Measurements from ENCODE around the gene CAV3. TPM values are rescaled to one million over a fixed set of nuclear protein-coding genes. Genes with fewer than 3 reads are reported as not detected.

CAV3 gene
- polyA plus RNA-seq, 3 donors: not detected

- no peaks in the 10 kb centered on the region for H3K79me2 ChIP-seq (ENCODE audit: insufficient read depth, low read length)
- Mint-ChIP-seq H3K27me3 (ENCODE audit: low read depth in 3 of 3) (peaks cover 9 to 14% (median 11%) of the 10 kb centered on the region in 3 donors), H3K4me1 (no peaks in the 10 kb centered on the region), H3K9me3 (no peaks in the 10 kb centered on the region), H3K27ac (no peak overlapping the region), H3K4me3 (no peak overlapping the region), H3K36me3 (no peaks in the 10 kb centered on the region)
- WGBS (ENCODE audit: insufficient coverage): 90% methylated on average over 3 of the region's 5 CpGs
- no peak overlapping the region for H2AFZ ChIP-seq (ENCODE audit: insufficient read depth, low read depth, low read length, poor library complexity, severe bottlenecking)
- H3K4me1 ChIP-seq (ENCODE audit: control insufficient read depth in 1 of 2, insufficient read depth in 2 of 2, low read length in 2 of 2): no peaks in the 10 kb centered on the region
- intact Hi-C loops (cut with micrococcal nuclease): no loop called here
- H3K36me3 ChIP-seq (replicated peaks in 1 of 2; ENCODE audit: control insufficient read depth in 1 of 2, insufficient read depth in 2 of 2, low read length in 2 of 2): no peaks in the 10 kb centered on the region
- no peaks in the 10 kb centered on the region for H3K9me3 ChIP-seq (replicated peaks in 1 of 2; ENCODE audit: control insufficient read depth in 1 of 2, insufficient read depth in 1 of 2, low read length in 2 of 2)
- peaks cover 2 to 7% of the 10 kb centered on the region in 2 donors for H3K27me3 ChIP-seq (ENCODE audit: control insufficient read depth in 2 of 2, insufficient read depth in 2 of 2, low read length in 2 of 2)
- TF ChIP-seq, protein P1, sequence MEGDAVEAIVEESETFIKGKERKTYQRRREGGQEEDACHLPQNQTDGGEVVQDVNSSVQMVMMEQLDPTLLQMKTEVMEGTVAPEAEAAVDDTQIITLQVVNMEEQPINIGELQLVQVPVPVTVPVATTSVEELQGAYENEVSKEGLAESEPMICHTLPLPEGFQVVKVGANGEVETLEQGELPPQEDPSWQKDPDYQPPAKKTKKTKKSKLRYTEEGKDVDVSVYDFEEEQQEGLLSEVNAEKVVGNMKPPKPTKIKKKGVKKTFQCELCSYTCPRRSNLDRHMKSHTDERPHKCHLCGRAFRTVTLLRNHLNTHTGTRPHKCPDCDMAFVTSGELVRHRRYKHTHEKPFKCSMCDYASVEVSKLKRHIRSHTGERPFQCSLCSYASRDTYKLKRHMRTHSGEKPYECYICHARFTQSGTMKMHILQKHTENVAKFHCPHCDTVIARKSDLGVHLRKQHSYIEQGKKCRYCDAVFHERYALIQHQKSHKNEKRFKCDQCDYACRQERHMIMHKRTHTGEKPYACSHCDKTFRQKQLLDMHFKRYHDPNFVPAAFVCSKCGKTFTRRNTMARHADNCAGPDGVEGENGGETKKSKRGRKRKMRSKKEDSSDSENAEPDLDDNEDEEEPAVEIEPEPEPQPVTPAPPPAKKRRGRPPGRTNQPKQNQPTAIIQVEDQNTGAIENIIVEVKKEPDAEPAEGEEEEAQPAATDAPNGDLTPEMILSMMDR (IDR thresholded peaks at IDR 0.05): no peak
- H3K4me2 ChIP-seq (replicated peaks; ENCODE audit: extremely low read depth, low read length, poor library complexity, severe bottlenecking): no peak overlapping the region
- no peak for DNase-seq
- no peak overlapping the region for H3K4me3 ChIP-seq (replicated peaks in 1 of 3; ENCODE audit: low read depth in 2 of 3, low read length in 3 of 3)
- no peaks in the 10 kb centered on the region for H4K20me1 ChIP-seq (ENCODE audit: insufficient read depth, low read length)
- no peak overlapping the region for H3K9ac ChIP-seq (ENCODE audit: insufficient read depth, low read length, poor library complexity, severe bottlenecking)
- no peak overlapping the region for H3K27ac ChIP-seq (ENCODE audit: low read depth in 1 of 2, low read length in 2 of 2)
These were observed 28.3 kb downstream of the CAV3 start for GRCh38 chr3:8761866-8762265.

DNA sequence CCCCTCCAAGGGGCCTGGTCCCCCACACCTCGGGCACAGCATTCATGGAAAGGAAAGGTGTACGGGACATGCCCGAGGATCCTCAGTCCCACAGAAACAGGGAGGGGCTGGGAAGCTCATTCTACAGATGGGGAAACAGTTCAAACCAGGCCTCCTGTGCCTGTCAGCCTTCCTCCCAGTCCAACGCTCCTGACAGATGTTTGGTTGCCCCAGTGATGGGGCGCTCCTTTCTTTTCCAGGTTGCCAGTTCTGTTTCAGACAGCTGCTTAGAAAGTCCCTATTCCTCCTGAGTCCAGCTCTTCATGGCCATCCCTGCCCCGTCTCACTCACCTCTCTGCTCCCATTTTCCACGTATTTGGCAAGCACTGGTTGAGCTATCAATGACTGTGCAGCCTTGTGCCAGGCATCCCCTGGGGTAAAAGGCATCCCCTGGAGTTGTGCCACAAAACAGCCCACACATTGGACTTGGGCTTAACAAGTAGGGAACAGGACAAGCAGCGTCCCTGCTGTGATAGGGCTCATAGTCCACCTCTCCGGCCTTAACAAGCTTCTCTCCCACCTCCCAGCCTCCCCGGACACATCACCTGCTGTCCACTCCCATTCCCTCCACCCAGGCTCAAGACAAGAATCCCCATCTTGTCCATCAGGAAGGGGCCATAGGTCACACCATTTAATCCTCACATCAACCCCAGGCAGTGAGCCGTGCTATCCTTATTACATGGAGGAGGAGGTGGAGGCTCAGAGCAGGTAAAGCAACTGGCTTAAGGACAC is 29.2 kb downstream of the CAV3 start:
- DNase-seq: no peak
- Histone ChIP-seq H4K20me1 (ENCODE audit: insufficient read depth, low read length) (no peaks in the 10 kb centered on the region), H3K27me3 (ENCODE audit: control insufficient read depth in 2 of 2, insufficient read depth in 2 of 2, low read length in 2 of 2) (peaks cover 6 to 14% of the 10 kb centered on the region in 2 donors), H3K4me2 (replicated peaks; ENCODE audit: extremely low read depth, low read length, poor library complexity, severe bottlenecking) (no peak overlapping the region), H3K4me3 (replicated peaks in 1 of 3; ENCODE audit: low read depth in 2 of 3, low read length in 3 of 3) (no peak overlapping the region), H3K27ac (ENCODE audit: low read depth in 1 of 2, low read length in 2 of 2) (no peak overlapping the region), H3K4me1 (ENCODE audit: control insufficient read depth in 1 of 2, insufficient read depth in 2 of 2, low read length in 2 of 2) (no peaks in the 10 kb centered on the region), H3K79me2 (ENCODE audit: insufficient read depth, low read length) (no peaks in the 10 kb centered on the region), H3K36me3 (replicated peaks in 1 of 2; ENCODE audit: control insufficient read depth in 1 of 2, insufficient read depth in 2 of 2, low read length in 2 of 2) (no peaks in the 10 kb centered on the region), H3K9ac (ENCODE audit: insufficient read depth, low read length, poor library complexity, severe bottlenecking) (no peak overlapping the region), H3K9me3 (replicated peaks in 1 of 2; ENCODE audit: control insufficient read depth in 1 of 2, insufficient read depth in 1 of 2, low read length in 2 of 2) (no peaks in the 10 kb centered on the region), H2AFZ (ENCODE audit: insufficient read depth, low read depth, low read length, poor library complexity, severe bottlenecking) (no peak overlapping the region)
- no peak overlapping the region for H3K27ac Mint-ChIP-seq
- H3K27me3 Mint-ChIP-seq (ENCODE audit: low read depth in 3 of 3): peaks cover 18 to 22% (median 18%) of the 10 kb centered on the region in 3 donors
- WGBS (ENCODE audit: insufficient coverage): 93% methylated on average over 5 of the region's 11 CpGs
- intact Hi-C loops (cut with micrococcal nuclease): no loop called here
- no peak overlapping the region for H3K4me3 Mint-ChIP-seq
- no peaks in the 10 kb centered on the region for H3K4me1 Mint-ChIP-seq
- TF ChIP-seq, protein P1 (IDR thresholded peaks at IDR 0.05): no peak
- H3K9me3 Mint-ChIP-seq: peaks cover 0 to 2% (median 0%) of the 10 kb centered on the region in 7 donors
- no peaks in the 10 kb centered on the region for H3K36me3 Mint-ChIP-seq

All from CD14-positive monocyte (primary cell).